Measurements from ENCODE around the gene UBR7.
A peak's percentile ranks its signal among the peaks of the same experiment; 100 is the strongest.
"Not testable (repeated sequence)": the region's sequence is repeated elsewhere in the genome, so short reads cannot be mapped to it uniquely, and the experiment has no call there.

Gene UBR7

GRCh38 chr14:93206793-93207467, at the start of gene UBR7, which contains the start of gene GON7:
TSS of gene UBR7 (plus strand) at chr14:93207256. CDS start at chr14:93207292, 36 bp downstream.
TSS of gene GON7 (minus strand) at chr14:93207065. CDS start at chr14:93207037, 28 bp downstream.
- peak; percentile 93 for DNase-seq (ENCODE audit: low read depth, low spot score)
- H3K36me3 ChIP-seq (ENCODE audit: insufficient read depth, insufficient read length, low read length), result peaks cover 12% of the 10 kb centered on the region

GRCh38 chr14:93158349-93158748, 48.7 kb upstream of the UBR7 start:
- not testable (repeated sequence) for H3K27me3 ChIP-seq (ENCODE audit: insufficient read depth, insufficient read length); H3K9me3 ChIP-seq (ENCODE audit: insufficient read depth, low read length); H3K36me3 ChIP-seq (ENCODE audit: insufficient read depth, insufficient read length, low read length); H3K9ac ChIP-seq (ENCODE audit: insufficient read length, low read depth); DNase-seq (ENCODE audit: low read depth, low spot score); H3K4me3 ChIP-seq (ENCODE audit: insufficient read length, low read depth); H3K4me1 ChIP-seq (ENCODE audit: insufficient read depth, insufficient read length)

More at GRCh38 chr14:93206793-93207467, at the start of gene UBR7, which contains the start of gene GON7:
- Histone ChIP-seq H3K9ac (ENCODE audit: insufficient read length, low read depth) (peak within 1 kb of the TSS; percentile 93), H3K4me1 (ENCODE audit: insufficient read depth, insufficient read length) (no peaks in the 10 kb centered on the region), H3K9me3 (ENCODE audit: insufficient read depth, low read length) (no peaks in the 10 kb centered on the region), H3K4me3 (ENCODE audit: insufficient read length, low read depth) (peak within 1 kb of the TSS; percentile 69), H3K27me3 (ENCODE audit: insufficient read depth, insufficient read length) (no peaks in the 10 kb centered on the region)
- TF ChIP-seq ZNF274 (IDR thresholded peaks at IDR 0.05; ENCODE audit: low read depth, low read length) (no peak), SUZ12 (IDR thresholded peaks at IDR 0.05; ENCODE audit: extremely low read depth, insufficient read depth, insufficient read length) (no peak), YY1 (IDR thresholded peaks at IDR 0.05; ENCODE audit: insufficient read depth, insufficient read length) (no peak)

- not testable (repeated sequence) for H3K9ac ChIP-seq (ENCODE audit: insufficient read length, low read depth); H3K4me3 ChIP-seq (ENCODE audit: insufficient read length, low read depth); H3K27me3 ChIP-seq (ENCODE audit: insufficient read depth, insufficient read length); H3K36me3 ChIP-seq (ENCODE audit: insufficient read depth, insufficient read length, low read length); H3K9me3 ChIP-seq (ENCODE audit: insufficient read depth, low read length); H3K4me1 ChIP-seq (ENCODE audit: insufficient read depth, insufficient read length); DNase-seq (ENCODE audit: low read depth, low spot score)
Observed at GRCh38 chr14:93159625-93160352, 47.3 kb upstream of the UBR7 start.

GRCh38 chr14:93160353-93160801, 46.7 kb upstream of the UBR7 start:
- Histone ChIP-seq H3K36me3 (ENCODE audit: insufficient read depth, insufficient read length, low read length) (no peaks in the 10 kb centered on the region), H3K4me3 (ENCODE audit: insufficient read length, low read depth) (no peak overlapping the region), H3K9me3 (ENCODE audit: insufficient read depth, low read length) (no peaks in the 10 kb centered on the region), H3K9ac (ENCODE audit: insufficient read length, low read depth) (no peak overlapping the region), H3K27me3 (ENCODE audit: insufficient read depth, insufficient read length) (no peaks in the 10 kb centered on the region), H3K4me1 (ENCODE audit: insufficient read depth, insufficient read length) (no peaks in the 10 kb centered on the region)
- TF ChIP-seq SUZ12 (IDR thresholded peaks at IDR 0.05; ENCODE audit: extremely low read depth, insufficient read depth, insufficient read length) (no peak), YY1 (IDR thresholded peaks at IDR 0.05; ENCODE audit: insufficient read depth, insufficient read length) (no peak), ZNF274 (IDR thresholded peaks at IDR 0.05; ENCODE audit: low read depth, low read length) (no peak)
- no peak for DNase-seq (ENCODE audit: low read depth, low spot score)

GRCh38 chr14:93161411-93161940, 45.6 kb upstream of the UBR7 start:
- Histone ChIP-seq H3K4me1 (ENCODE audit: insufficient read depth, insufficient read length) (no peaks in the 10 kb centered on the region), H3K9me3 (ENCODE audit: insufficient read depth, low read length) (no peaks in the 10 kb centered on the region), H3K9ac (ENCODE audit: insufficient read length, low read depth) (no peak overlapping the region), H3K4me3 (ENCODE audit: insufficient read length, low read depth) (no peak overlapping the region), H3K36me3 (ENCODE audit: insufficient read depth, insufficient read length, low read length) (no peaks in the 10 kb centered on the region), H3K27me3 (ENCODE audit: insufficient read depth, insufficient read length) (no peaks in the 10 kb centered on the region)
- no peak for TF ChIP-seq YY1 (IDR thresholded peaks at IDR 0.05; ENCODE audit: insufficient read depth, insufficient read length)
- TF ChIP-seq ZNF274 (IDR thresholded peaks at IDR 0.05; ENCODE audit: low read depth, low read length), result no peak
- no peak for TF ChIP-seq SUZ12 (IDR thresholded peaks at IDR 0.05; ENCODE audit: extremely low read depth, insufficient read depth, insufficient read length)
- DNase-seq (ENCODE audit: low read depth, low spot score), result no peak

- Histone ChIP-seq H3K4me1 (ENCODE audit: insufficient read depth, insufficient read length) (no peaks in the 10 kb centered on the region), H3K9me3 (ENCODE audit: insufficient read depth, low read length) (no peaks in the 10 kb centered on the region), H3K36me3 (ENCODE audit: insufficient read depth, insufficient read length, low read length) (no peaks in the 10 kb centered on the region), H3K4me3 (ENCODE audit: insufficient read length, low read depth) (no peak overlapping the region), H3K27me3 (ENCODE audit: insufficient read depth, insufficient read length) (no peaks in the 10 kb centered on the region), H3K9ac (ENCODE audit: insufficient read length, low read depth) (no peak overlapping the region)
- TF ChIP-seq YY1 (IDR thresholded peaks at IDR 0.05; ENCODE audit: insufficient read depth, insufficient read length) (no peak), ZNF274 (IDR thresholded peaks at IDR 0.05; ENCODE audit: low read depth, low read length) (no peak), SUZ12 (IDR thresholded peaks at IDR 0.05; ENCODE audit: extremely low read depth, insufficient read depth, insufficient read length) (no peak)
- no peak for DNase-seq (ENCODE audit: low read depth, low spot score)
Observed at GRCh38 chr14:93163564-93163963, 43.5 kb upstream of the UBR7 start.

GRCh38 chr14:93165271-93166265, 41.5 kb upstream of the UBR7 start:
- H3K9ac ChIP-seq (ENCODE audit: insufficient read length, low read depth); H3K4me3 ChIP-seq (ENCODE audit: insufficient read length, low read depth); H3K36me3 ChIP-seq (ENCODE audit: insufficient read depth, insufficient read length, low read length); H3K9me3 ChIP-seq (ENCODE audit: insufficient read depth, low read length); H3K27me3 ChIP-seq (ENCODE audit: insufficient read depth, insufficient read length); DNase-seq (ENCODE audit: low read depth, low spot score); H3K4me1 ChIP-seq (ENCODE audit: insufficient read depth, insufficient read length): not testable (repeated sequence)

- not testable (repeated sequence) for H3K9ac ChIP-seq (ENCODE audit: insufficient read length, low read depth); H3K4me3 ChIP-seq (ENCODE audit: insufficient read length, low read depth); H3K4me1 ChIP-seq (ENCODE audit: insufficient read depth, insufficient read length); DNase-seq (ENCODE audit: low read depth, low spot score); H3K36me3 ChIP-seq (ENCODE audit: insufficient read depth, insufficient read length, low read length); H3K9me3 ChIP-seq (ENCODE audit: insufficient read depth, low read length); H3K27me3 ChIP-seq (ENCODE audit: insufficient read depth, insufficient read length)
Observed at GRCh38 chr14:93168610-93169009, 38.4 kb upstream of the UBR7 start.

GRCh38 chr14:93169619-93170018, 37.4 kb upstream of the UBR7 start:
- not testable (repeated sequence) for H3K9me3 ChIP-seq (ENCODE audit: insufficient read depth, low read length); DNase-seq (ENCODE audit: low read depth, low spot score); H3K36me3 ChIP-seq (ENCODE audit: insufficient read depth, insufficient read length, low read length); H3K9ac ChIP-seq (ENCODE audit: insufficient read length, low read depth); H3K27me3 ChIP-seq (ENCODE audit: insufficient read depth, insufficient read length); H3K4me3 ChIP-seq (ENCODE audit: insufficient read length, low read depth); H3K4me1 ChIP-seq (ENCODE audit: insufficient read depth, insufficient read length)

GRCh38 chr14:93170141-93170540, 36.9 kb upstream of the UBR7 start:
- not testable (repeated sequence) for H3K36me3 ChIP-seq (ENCODE audit: insufficient read depth, insufficient read length, low read length); H3K9ac ChIP-seq (ENCODE audit: insufficient read length, low read depth); H3K27me3 ChIP-seq (ENCODE audit: insufficient read depth, insufficient read length); H3K9me3 ChIP-seq (ENCODE audit: insufficient read depth, low read length); DNase-seq (ENCODE audit: low read depth, low spot score); H3K4me3 ChIP-seq (ENCODE audit: insufficient read length, low read depth); H3K4me1 ChIP-seq (ENCODE audit: insufficient read depth, insufficient read length)
